MM.1S (cell line): Measurements from ENCODE around the gene PARD6G.

Source experiments
- DNase-seq: peaks from one replicate; pipeline ENCODE4 v3.0.0-alpha.2; 2015
- H2AFZ ChIP-seq: fragments of 300-600 bp; sonication (generic); 2 replicates; pipeline ENCODE4 v1.6.0; 2016; ENCODE audit warnings: antibody characterized with exemption, low read length
- H3F3A ChIP-seq: fragments of 300-600 bp; sonication (generic); 2 replicates; pipeline ENCODE4 v1.6.1; 2016; ENCODE audit warnings: mild to moderate bottlenecking, antibody characterized with exemption, low read length, moderate library complexity, mixed read lengths; ENCODE audit not compliant: insufficient read depth
- H3K27ac ChIP-seq: fragments of 300-600 bp; sonication (generic); 2 replicates; pipeline ENCODE4 v1.5.1; 2016; ENCODE audit warnings: mild to moderate bottlenecking, low read length
- H3K27me3 ChIP-seq: fragments of 300-600 bp; sonication (generic); replicated peaks from 2 replicates; pipeline ENCODE4 v1.6.0; 2016; ENCODE audit warnings: low read length; ENCODE audit not compliant: insufficient read depth
- H3K36me3 ChIP-seq: fragments of 300-600 bp; sonication (generic); replicated peaks from 2 replicates; pipeline ENCODE4 v1.6.1; 2016; ENCODE audit warnings: mild to moderate bottlenecking, low read length, mixed read lengths; ENCODE audit not compliant: insufficient read depth
- H3K4me1 ChIP-seq: fragments of 300-600 bp; sonication (generic); 2 replicates; pipeline ENCODE4 v1.6.1; 2016; ENCODE audit warnings: low read length, mixed read lengths
- H3K4me2 ChIP-seq: fragments of 300-600 bp; sonication (generic); 2 replicates; pipeline ENCODE4 v1.6.0; 2016; ENCODE audit warnings: low read depth, low read length
- H3K4me3 ChIP-seq: fragments of 300-600 bp; sonication (generic); 2 replicates; pipeline ENCODE4 v1.5.1; 2016; ENCODE audit warnings: low read length, mixed read lengths
- H3K79me2 ChIP-seq: fragments of 300-600 bp; sonication (generic); 2 replicates; pipeline ENCODE4 v1.6.1; 2016; ENCODE audit warnings: mixed run types, low read length, mixed read lengths
- H3K9ac ChIP-seq: fragments of 300-600 bp; sonication (generic); 2 replicates; pipeline ENCODE4 v1.6.1; 2016; ENCODE audit warnings: low read length, mixed read lengths
- H3K9me2 ChIP-seq: fragments of 300-600 bp; sonication (generic); replicated peaks from 2 replicates; pipeline ENCODE4 v1.6.1; 2016; ENCODE audit warnings: mild to moderate bottlenecking, low read length, mixed read lengths; ENCODE audit not compliant: insufficient read depth
- H3K9me3 ChIP-seq: fragments of 300-600 bp; sonication (generic); replicated peaks from 2 replicates; pipeline ENCODE4 v1.6.1; 2016; ENCODE audit warnings: mild to moderate bottlenecking, low read length, mixed read lengths; ENCODE audit not compliant: insufficient read depth
- H4K20me1 ChIP-seq: fragments of 300-600 bp; sonication (generic); 2 replicates; pipeline ENCODE4 v1.6.1; 2016; ENCODE audit warnings: mild to moderate bottlenecking, low read length, moderate library complexity, mixed read lengths; ENCODE audit not compliant: insufficient read depth
- CTCF ChIP-seq: fragments of 300-600 bp; sonication (generic); IDR thresholded peaks from 2 replicates; pipeline ENCODE4 v1.5.1; 2016; ENCODE audit warnings: antibody characterized with exemption, low read length, mixed read lengths
- EZH2 ChIP-seq: fragments of 300-600 bp; sonication (generic); optimal IDR thresholded peaks from 2 replicates; pipeline ENCODE3; 2017; ENCODE audit warnings: low read depth, mild to moderate bottlenecking, antibody characterized with exemption, low read length, mixed read lengths
- EZH2phosphoT487 ChIP-seq: fragments of 300-600 bp; sonication (generic); IDR thresholded peaks from 2 replicates; pipeline ENCODE4 v1.6.1; 2018; ENCODE audit warnings: antibody characterized with exemption, low read length

The PARD6G gene

GRCh38 chr18:80245781-80246444 lies 1.4 kb downstream of the PARD6G start:
- no peak overlapping the region for H3K9ac ChIP-seq
- no peaks in the 10 kb centered on the region for H3K36me3 ChIP-seq
- DNase-seq, result no peak
- H2AFZ ChIP-seq, result no peak overlapping the region
- no peaks in the 10 kb centered on the region for H3K79me2 ChIP-seq
- H3F3A ChIP-seq, result no peaks in the 10 kb centered on the region
- H3K27me3 ChIP-seq, result no peaks in the 10 kb centered on the region
- H3K9me2 ChIP-seq, result no peaks in the 10 kb centered on the region
- TF ChIP-seq EZH2phosphoT487 (no peak), EZH2 (no peak), CTCF (no peak)
- H4K20me1 ChIP-seq, result no peaks in the 10 kb centered on the region
- no peaks in the 10 kb centered on the region for H3K9me3 ChIP-seq
- H3K4me3 ChIP-seq, result no peak overlapping the region
- H3K4me2 ChIP-seq, result no peak overlapping the region
- no peak overlapping the region for H3K27ac ChIP-seq
- no peaks in the 10 kb centered on the region for H3K4me1 ChIP-seq

DNA sequence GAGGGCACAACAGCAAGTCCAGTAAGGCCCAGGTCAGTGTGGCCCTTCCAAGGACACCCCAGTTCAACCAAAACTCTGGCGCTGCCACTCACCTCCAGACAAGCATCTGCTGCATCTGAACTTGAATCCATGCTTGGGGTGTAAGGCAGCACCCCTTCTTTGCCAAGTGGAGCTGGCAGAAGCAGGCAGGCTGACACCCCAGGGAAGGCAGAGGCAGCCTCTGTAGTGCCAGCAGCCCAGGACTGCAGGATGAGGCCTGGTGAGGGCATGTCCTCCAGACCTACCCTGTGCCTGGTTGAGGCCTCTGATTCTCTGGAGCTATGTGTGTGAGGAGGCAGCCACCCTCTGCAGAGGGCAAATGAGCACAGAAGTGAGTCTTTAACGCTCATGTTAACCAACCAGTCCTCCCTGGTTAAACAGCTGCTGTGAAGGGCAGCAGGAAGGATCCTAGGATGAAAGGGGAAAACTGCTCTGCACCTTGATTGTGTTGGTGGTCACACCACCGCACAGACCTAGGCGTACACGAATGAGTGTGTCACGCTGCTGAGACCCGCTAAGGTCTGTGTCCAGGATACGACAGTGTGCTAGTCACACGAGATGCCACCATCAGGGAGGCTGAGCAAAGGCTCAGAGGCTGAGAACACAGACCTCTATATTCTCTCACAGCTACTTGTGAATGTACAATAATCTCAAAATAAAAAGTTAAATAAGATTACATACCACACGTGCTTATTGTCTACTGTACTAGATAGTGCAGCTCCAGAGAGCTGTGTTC lies 2.2 kb downstream of the PARD6G start:
- Histone ChIP-seq H4K20me1 (no peaks in the 10 kb centered on the region), H2AFZ (no peak overlapping the region), H3K27ac (no peak overlapping the region), H3K4me3 (no peak overlapping the region), H3K9ac (no peak overlapping the region), H3K4me2 (no peak overlapping the region), H3K9me3 (no peaks in the 10 kb centered on the region), H3K79me2 (no peaks in the 10 kb centered on the region), H3F3A (no peaks in the 10 kb centered on the region), H3K27me3 (no peaks in the 10 kb centered on the region), H3K9me2 (no peaks in the 10 kb centered on the region), H3K36me3 (no peaks in the 10 kb centered on the region), H3K4me1 (no peaks in the 10 kb centered on the region)
- no peak for TF ChIP-seq EZH2phosphoT487
- TF ChIP-seq CTCF, result no peak
- no peak for TF ChIP-seq EZH2
- no peak for DNase-seq

DNA sequence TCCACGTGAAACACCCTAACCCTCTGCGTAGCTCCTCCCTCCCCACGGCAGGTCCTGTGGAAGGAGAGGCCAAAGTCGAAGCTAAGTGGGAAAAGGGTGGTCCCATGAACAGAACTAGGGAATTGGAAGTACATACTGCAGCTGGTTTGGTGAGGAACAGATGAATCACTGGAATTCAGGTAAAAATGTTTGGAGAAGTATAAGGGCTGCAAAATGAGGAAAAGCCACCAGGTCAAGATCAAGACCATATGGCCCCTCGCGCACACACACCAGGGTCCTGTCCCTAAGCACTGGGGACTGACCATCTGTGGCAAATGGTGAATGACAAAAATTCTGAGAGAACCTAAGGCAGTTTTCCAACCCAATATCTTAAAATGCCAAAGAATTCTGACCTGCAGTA lies 3.1 kb downstream of the PARD6G start:
- no peak overlapping the region for H3K9ac ChIP-seq
- H3K4me3 ChIP-seq, result no peak overlapping the region
- H3K4me2 ChIP-seq, result no peak overlapping the region
- H4K20me1 ChIP-seq, result no peaks in the 10 kb centered on the region
- H3K4me1 ChIP-seq, result no peaks in the 10 kb centered on the region
- H2AFZ ChIP-seq, result no peak overlapping the region
- DNase-seq, result no peak
- H3K27me3 ChIP-seq, result no peaks in the 10 kb centered on the region
- no peak for TF ChIP-seq EZH2phosphoT487
- TF ChIP-seq CTCF, result no peak
- TF ChIP-seq EZH2, result no peak
- H3K27ac ChIP-seq, result no peak overlapping the region
- H3K9me2 ChIP-seq, result no peaks in the 10 kb centered on the region
- no peaks in the 10 kb centered on the region for H3K9me3 ChIP-seq
- no peaks in the 10 kb centered on the region for H3F3A ChIP-seq
- H3K79me2 ChIP-seq, result no peaks in the 10 kb centered on the region
- no peaks in the 10 kb centered on the region for H3K36me3 ChIP-seq
